GM12801 (cell line): ENCODE measurements around the gene NREP.

Source experiments
- TF ChIP-seq, protein P1 (sequence below): IDR thresholded peaks from one replicate; pipeline ENCODE4 v1.5.1; 2011; ENCODE audit warnings: control low read depth; ENCODE audit not compliant: insufficient read length; ENCODE audit errors: extremely low read depth

Gene NREP

GRCh38 chr5:111704452-111705085 lies 52.4 kb downstream of the NREP start:
- TF ChIP-seq, protein P1, sequence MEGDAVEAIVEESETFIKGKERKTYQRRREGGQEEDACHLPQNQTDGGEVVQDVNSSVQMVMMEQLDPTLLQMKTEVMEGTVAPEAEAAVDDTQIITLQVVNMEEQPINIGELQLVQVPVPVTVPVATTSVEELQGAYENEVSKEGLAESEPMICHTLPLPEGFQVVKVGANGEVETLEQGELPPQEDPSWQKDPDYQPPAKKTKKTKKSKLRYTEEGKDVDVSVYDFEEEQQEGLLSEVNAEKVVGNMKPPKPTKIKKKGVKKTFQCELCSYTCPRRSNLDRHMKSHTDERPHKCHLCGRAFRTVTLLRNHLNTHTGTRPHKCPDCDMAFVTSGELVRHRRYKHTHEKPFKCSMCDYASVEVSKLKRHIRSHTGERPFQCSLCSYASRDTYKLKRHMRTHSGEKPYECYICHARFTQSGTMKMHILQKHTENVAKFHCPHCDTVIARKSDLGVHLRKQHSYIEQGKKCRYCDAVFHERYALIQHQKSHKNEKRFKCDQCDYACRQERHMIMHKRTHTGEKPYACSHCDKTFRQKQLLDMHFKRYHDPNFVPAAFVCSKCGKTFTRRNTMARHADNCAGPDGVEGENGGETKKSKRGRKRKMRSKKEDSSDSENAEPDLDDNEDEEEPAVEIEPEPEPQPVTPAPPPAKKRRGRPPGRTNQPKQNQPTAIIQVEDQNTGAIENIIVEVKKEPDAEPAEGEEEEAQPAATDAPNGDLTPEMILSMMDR, result no peak

GRCh38 chr5:111703662-111704061 lies 53.3 kb downstream of the NREP start:
- TF ChIP-seq, protein P1, result no peak

GRCh38 chr5:111699976-111700375 lies 57.0 kb downstream of the NREP start:
- TF ChIP-seq, protein P1, result no peak

DNA sequence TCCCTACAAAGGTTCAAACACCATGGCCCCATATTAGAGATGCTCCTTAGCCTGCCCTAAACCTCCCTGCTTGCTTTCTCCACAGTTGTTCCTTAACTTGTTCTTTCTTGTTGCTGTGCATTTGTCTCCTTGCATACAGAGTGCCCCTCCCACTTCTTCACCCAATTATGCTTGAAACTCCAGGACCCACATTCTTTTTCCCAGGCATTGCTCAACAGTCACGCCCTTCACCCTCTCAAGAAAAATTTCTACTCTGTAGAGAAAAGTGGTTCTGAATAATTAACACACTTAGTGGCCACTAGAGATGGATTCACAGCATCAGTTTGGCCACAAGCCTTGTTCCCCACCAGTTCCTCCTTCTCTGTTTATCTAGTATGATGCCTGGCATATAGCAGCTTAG lies 57.7 kb downstream of the NREP start:
- TF ChIP-seq, protein P1, result no peak

DNA sequence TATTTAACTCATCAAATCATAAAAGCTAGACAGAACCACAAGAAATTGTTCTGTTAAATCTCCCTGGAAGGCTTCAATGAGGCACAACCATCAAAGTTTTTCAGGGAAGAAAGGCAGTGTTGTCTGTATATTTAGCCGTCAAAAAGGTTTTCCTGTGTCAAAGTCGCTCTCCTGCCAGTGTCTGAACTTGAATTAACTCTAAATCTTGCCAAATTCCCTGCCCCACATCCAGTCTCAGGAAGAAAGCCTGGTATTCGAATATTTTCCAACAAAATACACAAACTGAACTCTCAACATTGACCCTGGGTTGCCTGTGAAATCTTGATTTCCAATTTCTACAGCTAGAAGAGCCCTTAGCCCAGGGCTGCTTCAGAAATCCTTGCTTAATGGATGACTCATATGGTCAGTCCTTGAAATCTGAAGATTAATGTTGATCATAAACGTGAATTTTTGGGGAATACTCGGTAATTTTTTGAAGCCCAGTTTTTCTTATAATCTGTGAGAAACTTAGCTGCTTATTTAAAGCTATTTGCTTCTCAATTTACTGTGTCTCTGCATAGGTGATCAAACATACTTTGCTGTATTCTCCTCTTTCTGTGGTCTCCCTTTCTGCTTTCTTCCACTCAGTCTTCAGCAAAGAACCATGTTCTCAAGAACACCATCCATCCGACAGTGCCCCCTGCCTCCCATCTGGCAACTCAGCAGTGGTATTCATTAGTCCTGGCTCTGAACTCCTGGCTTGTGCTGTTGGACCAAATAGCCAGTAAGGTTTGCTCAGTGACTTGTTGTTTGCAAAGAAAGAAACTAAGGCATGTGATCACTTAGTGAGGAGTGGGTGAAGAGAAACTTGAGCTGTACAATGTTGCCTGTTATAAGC lies 58.9 kb downstream of the NREP start:
- TF ChIP-seq, protein P1, result no peak

DNA sequence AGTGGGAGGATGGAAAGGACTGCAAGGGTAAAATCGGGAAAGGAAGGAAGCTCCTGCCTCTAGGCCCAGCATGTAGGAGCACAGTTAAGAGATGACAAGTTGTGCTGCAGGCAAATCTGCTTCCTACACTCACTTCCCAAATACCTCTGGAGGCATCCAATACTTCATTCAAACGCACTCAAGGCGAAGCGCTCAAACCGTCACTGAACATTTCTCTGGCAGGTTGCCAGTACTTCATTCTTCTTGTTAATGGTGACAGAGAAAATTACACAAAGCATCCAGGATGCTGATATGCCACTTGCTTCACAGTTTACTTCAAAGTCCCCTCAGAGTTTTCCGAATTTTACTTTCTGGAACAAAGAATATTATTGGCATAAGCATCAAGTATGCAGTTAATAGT lies 59.8 kb downstream of the NREP start:
- TF ChIP-seq, protein P1, result no peak

- TF ChIP-seq, protein P1, result no peak
Observed at GRCh38 chr5:111695991-111696390, 61.0 kb downstream of the NREP start.
